ENCODE data around the gene IQCH.
"Not testable (repeated sequence)": the region's sequence is repeated elsewhere in the genome, so short reads cannot be mapped to it uniquely, and the experiment has no call there.

The IQCH gene

GRCh38 chr15:67358391-67358790 lies 103.8 kb downstream of the IQCH start:
- DNase-seq (ENCODE audit: low spot score): no peak

- peak; percentile 21 for DNase-seq (ENCODE audit: low spot score)
Measured at GRCh38 chr15:67358812-67359211, 104.2 kb downstream of the IQCH start.

GRCh38 chr15:67359431-67360079 lies 105.0 kb downstream of the IQCH start:
- DNase-seq (ENCODE audit: low spot score): peak; percentile 19

- no peak for DNase-seq (ENCODE audit: low spot score)
Measured at GRCh38 chr15:67361100-67361499, 106.5 kb downstream of the IQCH start.

- DNase-seq (ENCODE audit: low spot score): not testable (repeated sequence)
Measured at GRCh38 chr15:67363712-67364111, 109.1 kb downstream of the IQCH start.

GRCh38 chr15:67365994-67366393 lies 111.4 kb downstream of the IQCH start:
- DNase-seq (ENCODE audit: low spot score): no peak

- no peak for DNase-seq (ENCODE audit: low spot score)
Measured at GRCh38 chr15:67366904-67367303, 112.3 kb downstream of the IQCH start.

GRCh38 chr15:67369359-67369998 lies 114.9 kb downstream of the IQCH start:
- no peak for DNase-seq (ENCODE audit: low spot score)

- DNase-seq (ENCODE audit: low spot score): no peak
Measured at GRCh38 chr15:67370206-67370954, 115.8 kb downstream of the IQCH start.

- DNase-seq (ENCODE audit: low spot score): no peak
Measured at GRCh38 chr15:67372543-67372942, 118.0 kb downstream of the IQCH start.

- DNase-seq (ENCODE audit: low spot score): no peak
Measured at GRCh38 chr15:67372986-67373675, 118.5 kb downstream of the IQCH start.

GRCh38 chr15:67373971-67374370 lies 119.4 kb downstream of the IQCH start:
- DNase-seq (ENCODE audit: low spot score): no peak

GRCh38 chr15:67379530-67379929 lies 124.9 kb downstream of the IQCH start:
- no peak for DNase-seq (ENCODE audit: low spot score)

GRCh38 chr15:67380921-67381320 lies 126.3 kb downstream of the IQCH start:
- no peak for DNase-seq (ENCODE audit: low spot score)

- DNase-seq (ENCODE audit: low spot score): no peak
Measured at GRCh38 chr15:67381416-67382045, 126.9 kb downstream of the IQCH start.

GRCh38 chr15:67382723-67383122 lies 128.1 kb downstream of the IQCH start:
- no peak for DNase-seq (ENCODE audit: low spot score)

- DNase-seq (ENCODE audit: low spot score): no peak
Measured at GRCh38 chr15:67383899-67384298, 129.3 kb downstream of the IQCH start.

GRCh38 chr15:67384761-67385160 lies 130.2 kb downstream of the IQCH start:
- peak; percentile 9 for DNase-seq (ENCODE audit: low spot score)

GRCh38 chr15:67385971-67386370 lies 131.4 kb downstream of the IQCH start:
- DNase-seq (ENCODE audit: low spot score): no peak

GRCh38 chr15:67386947-67387346 lies 132.4 kb downstream of the IQCH start:
- DNase-seq (ENCODE audit: low spot score): no peak

- DNase-seq (ENCODE audit: low spot score): no peak
Measured at GRCh38 chr15:67389975-67390374, 135.4 kb downstream of the IQCH start.

All from HuH-7.5 (cell line).